Measurements from ENCODE around the gene ACOT9. TPM values are rescaled to one million over a fixed set of nuclear protein-coding genes. Genes with fewer than 3 reads are reported as not detected.

ACOT9 gene
- total and polyA plus RNA-seq, 10 of the 15 experiments (the other 5 are each of a cell fraction or from before 2014, with no cell fraction given): 17.4 to 42.5 (median 23.3) TPM

GRCh38 chrX:23667239-23668177 lies 75.6 kb downstream of the ACOT9 start, which contains the start of gene PRDX4 (continued):
- TF ChIP-seq, protein P1, sequence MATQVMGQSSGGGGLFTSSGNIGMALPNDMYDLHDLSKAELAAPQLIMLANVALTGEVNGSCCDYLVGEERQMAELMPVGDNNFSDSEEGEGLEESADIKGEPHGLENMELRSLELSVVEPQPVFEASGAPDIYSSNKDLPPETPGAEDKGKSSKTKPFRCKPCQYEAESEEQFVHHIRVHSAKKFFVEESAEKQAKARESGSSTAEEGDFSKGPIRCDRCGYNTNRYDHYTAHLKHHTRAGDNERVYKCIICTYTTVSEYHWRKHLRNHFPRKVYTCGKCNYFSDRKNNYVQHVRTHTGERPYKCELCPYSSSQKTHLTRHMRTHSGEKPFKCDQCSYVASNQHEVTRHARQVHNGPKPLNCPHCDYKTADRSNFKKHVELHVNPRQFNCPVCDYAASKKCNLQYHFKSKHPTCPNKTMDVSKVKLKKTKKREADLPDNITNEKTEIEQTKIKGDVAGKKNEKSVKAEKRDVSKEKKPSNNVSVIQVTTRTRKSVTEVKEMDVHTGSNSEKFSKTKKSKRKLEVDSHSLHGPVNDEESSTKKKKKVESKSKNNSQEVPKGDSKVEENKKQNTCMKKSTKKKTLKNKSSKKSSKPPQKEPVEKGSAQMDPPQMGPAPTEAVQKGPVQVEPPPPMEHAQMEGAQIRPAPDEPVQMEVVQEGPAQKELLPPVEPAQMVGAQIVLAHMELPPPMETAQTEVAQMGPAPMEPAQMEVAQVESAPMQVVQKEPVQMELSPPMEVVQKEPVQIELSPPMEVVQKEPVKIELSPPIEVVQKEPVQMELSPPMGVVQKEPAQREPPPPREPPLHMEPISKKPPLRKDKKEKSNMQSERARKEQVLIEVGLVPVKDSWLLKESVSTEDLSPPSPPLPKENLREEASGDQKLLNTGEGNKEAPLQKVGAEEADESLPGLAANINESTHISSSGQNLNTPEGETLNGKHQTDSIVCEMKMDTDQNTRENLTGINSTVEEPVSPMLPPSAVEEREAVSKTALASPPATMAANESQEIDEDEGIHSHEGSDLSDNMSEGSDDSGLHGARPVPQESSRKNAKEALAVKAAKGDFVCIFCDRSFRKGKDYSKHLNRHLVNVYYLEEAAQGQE (IDR thresholded peaks at IDR 0.05; ENCODE audit: low read depth, low read length): no peak
- TF ChIP-seq HDAC6 (IDR thresholded peaks at IDR 0.05; ENCODE audit: unreplicated experiment) (no peak), TBL1XR1 (IDR thresholded peaks at IDR 0.05; ENCODE audit: low read depth, low read length) (no peak), IRF5 (IDR thresholded peaks at IDR 0.05; ENCODE audit: borderline replicate concordance) (no peak), CREB1 (IDR thresholded peaks at IDR 0.05; ENCODE audit: low read depth) (0 out of 2 replicates have a peak, but pooled peaks have one; percentile 19), SMAD5 (IDR thresholded peaks at IDR 0.05; ENCODE audit: low read depth) (peak; percentile 51; the same call in 1 of the 2 replicates)

Measured in GM12878 (cell line).